Duodenal mucosa (tissue), 2 donors: ENCODE data around the gene ADGRF3.
A peak's percentile ranks its signal among the peaks of the same experiment; 100 is the strongest.

Source experiments
- H3K27ac ChIP-seq: one replicate; pipeline ENCODE4 v1.7.0; 2013; ENCODE audit warnings: low read depth, low read length
- H3K27me3 ChIP-seq, 2 donors: one replicate each; pipeline ENCODE4 v1.7.0; 2013; ENCODE audit warnings: low read length in 2 of 2, control low read depth in 1 of 2; ENCODE audit not compliant: insufficient read depth in 2 of 2, control insufficient read depth in 1 of 2
- H3K36me3 ChIP-seq, 2 donors: one replicate each; pipeline ENCODE4 v1.7.0; 2013; ENCODE audit warnings: low read length in 2 of 2, control low read depth in 1 of 2; ENCODE audit not compliant: insufficient read depth in 2 of 2, control insufficient read depth in 1 of 2
- H3K4me1 ChIP-seq, 2 donors: one replicate each; pipeline ENCODE4 v1.7.0; 2013; ENCODE audit warnings: low read length in 2 of 2, control low read depth in 1 of 2; ENCODE audit not compliant: insufficient read depth in 2 of 2, control insufficient read depth in 1 of 2
- H3K4me3 ChIP-seq, 2 donors: one replicate each; pipeline ENCODE4 v1.7.0; 2013; ENCODE audit warnings: low read length in 2 of 2, low read depth in 1 of 2
- H3K9ac ChIP-seq, 2 donors: one replicate each; pipeline ENCODE4 v1.7.0; 2013; ENCODE audit warnings: low read length in 2 of 2, low read depth in 1 of 2
- H3K9me3 ChIP-seq, 2 donors: one replicate each; pipeline ENCODE4 v1.7.0; 2013; ENCODE audit warnings: low read length in 2 of 2, control low read depth in 1 of 2; ENCODE audit not compliant: control insufficient read depth in 1 of 2

Gene ADGRF3

GRCh38 chr2:26290001-26290400 lies 56.6 kb downstream of the ADGRF3 start:
- H3K9ac ChIP-seq: no peak overlapping the region
- H3K9me3 ChIP-seq: no peaks in the 10 kb centered on the region
- no peaks in the 10 kb centered on the region for H3K27me3 ChIP-seq
- no peaks in the 10 kb centered on the region for H3K4me1 ChIP-seq
- H3K27ac ChIP-seq: no peak overlapping the region
- peaks cover 19 to 36% of the 10 kb centered on the region in 2 donors for H3K36me3 ChIP-seq
- H3K4me3 ChIP-seq: no peak overlapping the region

GRCh38 chr2:26285931-26286330 lies 60.7 kb downstream of the ADGRF3 start:
- Histone ChIP-seq H3K36me3 (peaks cover 22 to 54% of the 10 kb centered on the region in 2 donors), H3K9me3 (no peaks in the 10 kb centered on the region), H3K27me3 (no peaks in the 10 kb centered on the region), H3K9ac (no peak overlapping the region), H3K4me3 (no peak overlapping the region), H3K27ac (no peak overlapping the region), H3K4me1 (peaks cover 6 to 20% of the 10 kb centered on the region in 2 donors)

GRCh38 chr2:26284132-26284531 lies 62.5 kb downstream of the ADGRF3 start:
- Histone ChIP-seq H3K9ac (no peak overlapping the region), H3K27ac (peak overlapping the region; percentile 54), H3K4me1 (peaks cover 10 to 30% of the 10 kb centered on the region in 2 donors), H3K27me3 (no peaks in the 10 kb centered on the region), H3K36me3 (peaks cover 26 to 61% of the 10 kb centered on the region in 2 donors), H3K9me3 (no peaks in the 10 kb centered on the region), H3K4me3 (no peak overlapping the region)

GRCh38 chr2:26283606-26284005 lies 63.0 kb downstream of the ADGRF3 start:
- Histone ChIP-seq H3K4me3 (no peak overlapping the region), H3K27me3 (no peaks in the 10 kb centered on the region), H3K9ac (no peak overlapping the region), H3K27ac (no peak overlapping the region), H3K9me3 (no peaks in the 10 kb centered on the region), H3K4me1 (peaks cover 10 to 30% of the 10 kb centered on the region in 2 donors), H3K36me3 (peaks cover 31 to 66% of the 10 kb centered on the region in 2 donors)

- Histone ChIP-seq H3K27ac (no peak overlapping the region), H3K9me3 (no peaks in the 10 kb centered on the region), H3K4me1 (peaks cover 10 to 30% of the 10 kb centered on the region in 2 donors), H3K4me3 (no peak overlapping the region), H3K9ac (peak overlapping the region in 1 of 2 donors; percentile 5), H3K27me3 (no peaks in the 10 kb centered on the region), H3K36me3 (peaks cover 38 to 66% of the 10 kb centered on the region in 2 donors)
Measured at GRCh38 chr2:26281226-26281625, 65.4 kb downstream of the ADGRF3 start.

GRCh38 chr2:26279886-26280285 lies 66.7 kb downstream of the ADGRF3 start:
- H3K27ac ChIP-seq: no peak overlapping the region
- H3K9ac ChIP-seq: no peak overlapping the region
- H3K27me3 ChIP-seq: no peaks in the 10 kb centered on the region
- H3K4me3 ChIP-seq: no peak overlapping the region
- H3K4me1 ChIP-seq: peaks cover 13 to 33% of the 10 kb centered on the region in 2 donors
- peaks cover 38 to 62% of the 10 kb centered on the region in 2 donors for H3K36me3 ChIP-seq
- H3K9me3 ChIP-seq: no peaks in the 10 kb centered on the region

- H3K9ac ChIP-seq: no peak overlapping the region
- peaks cover 27 to 34% of the 10 kb centered on the region in 2 donors for H3K4me1 ChIP-seq
- peaks cover 34 to 48% of the 10 kb centered on the region in 2 donors for H3K36me3 ChIP-seq
- no peaks in the 10 kb centered on the region for H3K27me3 ChIP-seq
- no peak overlapping the region for H3K27ac ChIP-seq
- no peak overlapping the region for H3K4me3 ChIP-seq
- H3K9me3 ChIP-seq: no peaks in the 10 kb centered on the region
Measured at GRCh38 chr2:26276484-26277227, 69.9 kb downstream of the ADGRF3 start.

- Histone ChIP-seq H3K27me3 (no peaks in the 10 kb centered on the region), H3K4me3 (peak overlapping the region in 1 of 2 donors; percentile 10), H3K9me3 (no peaks in the 10 kb centered on the region), H3K4me1 (peaks cover 20 to 25% of the 10 kb centered on the region in 2 donors), H3K36me3 (peaks cover 25 to 31% of the 10 kb centered on the region in 2 donors), H3K9ac (peak overlapping the region in 1 of 2 donors; percentile 54), H3K27ac (peak overlapping the region; percentile 52)
Measured at GRCh38 chr2:26274058-26274613, 72.5 kb downstream of the ADGRF3 start.

- H3K4me1 ChIP-seq: peaks cover 20 to 25% of the 10 kb centered on the region in 2 donors
- no peak overlapping the region for H3K9ac ChIP-seq
- no peaks in the 10 kb centered on the region for H3K27me3 ChIP-seq
- no peak overlapping the region for H3K27ac ChIP-seq
- no peaks in the 10 kb centered on the region for H3K9me3 ChIP-seq
- H3K36me3 ChIP-seq: peaks cover 19 to 25% of the 10 kb centered on the region in 2 donors
- H3K4me3 ChIP-seq: no peak overlapping the region
Measured at GRCh38 chr2:26273501-26273900, 73.1 kb downstream of the ADGRF3 start.

- Histone ChIP-seq H3K36me3 (peaks cover 1 to 11% of the 10 kb centered on the region in 2 donors), H3K9ac (no peak overlapping the region), H3K4me1 (peaks cover 20 to 25% of the 10 kb centered on the region in 2 donors), H3K27me3 (no peaks in the 10 kb centered on the region), H3K9me3 (no peaks in the 10 kb centered on the region), H3K27ac (no peak overlapping the region), H3K4me3 (no peak overlapping the region)
Measured at GRCh38 chr2:26270373-26270772, 76.2 kb downstream of the ADGRF3 start.
